HEK293T (cell line): ENCODE data around the gene TRIM44.

Experiments
- ARNT ChIP-seq: fragments of 450-650 bp; IDR thresholded peaks from 2 replicates; pipeline ENCODE4 v1.6.1; 2017; ENCODE audit warnings: mild to moderate bottlenecking
- ELF4 ChIP-seq: fragments of 450-650 bp; IDR thresholded peaks from 2 replicates; pipeline ENCODE4 v1.6.1; 2017; ENCODE audit warnings: antibody characterized with exemption
- FOXK2 ChIP-seq: fragments of 450-650 bp; IDR thresholded peaks from 2 replicates; pipeline ENCODE4 v1.6.1; 2016; ENCODE audit warnings: mild to moderate bottlenecking
- FOXM1 ChIP-seq: fragments of 450-650 bp; IDR thresholded peaks from 2 replicates; pipeline ENCODE4 v1.6.1; 2017; ENCODE audit warnings: mild to moderate bottlenecking, borderline replicate concordance
- NFRKB ChIP-seq: fragments of 450-650 bp; IDR thresholded peaks from 2 replicates; pipeline ENCODE4 v1.6.1; 2016; ENCODE audit warnings: mild to moderate bottlenecking, moderate library complexity
- SP1 ChIP-seq: fragments of 450-650 bp; IDR thresholded peaks from 2 replicates; pipeline ENCODE4 v1.6.1; 2017
- SUZ12 ChIP-seq: fragments of 450-650 bp; IDR thresholded peaks from 2 replicates; pipeline ENCODE4 v1.6.1; 2016; ENCODE audit warnings: mild to moderate bottlenecking
- ZNF384 ChIP-seq: fragments of 450-650 bp; IDR thresholded peaks from 2 replicates; pipeline ENCODE4 v1.6.1; 2016

- TF ChIP-seq FOXM1: no peak
- no peak for TF ChIP-seq ELF4
- TF ChIP-seq FOXK2: no peak
- TF ChIP-seq NFRKB: no peak
- TF ChIP-seq SP1: no peak
- TF ChIP-seq ZNF384: no peak
- TF ChIP-seq ARNT: no peak
- no peak for TF ChIP-seq SUZ12
Observed at GRCh38 chr11:35631891-35632290, 30.7 kb upstream of the TRIM44 start.
